Choroid plexus epithelial cell (primary cell): ENCODE measurements around the gene FFAR2.
A peak's percentile ranks its signal among the peaks of the same experiment; 100 is the strongest.
"Not testable (repeated sequence)": the region's sequence is repeated elsewhere in the genome, so short reads cannot be mapped to it uniquely, and the experiment has no call there.

Source experiments
- DNase-seq: peaks from one replicate; pipeline ENCODE4 v3.0.0-alpha.2; 2010; ENCODE audit warnings: low read depth
- H3K4me3 ChIP-seq: 2 replicates; pipeline ENCODE4 v1.5.1; 2011; ENCODE audit warnings: low read depth, mild to moderate bottlenecking, control low read depth, low read length, moderate library complexity
- TF ChIP-seq, protein P1 (sequence below): conservative IDR thresholded peaks from 2 replicates; pipeline ENCODE4 v1.5.1; 2011; ENCODE audit warnings: low read depth, mild to moderate bottlenecking, control low read depth, inconsistent platforms, low read length, moderate library complexity

The FFAR2 gene

DNA sequence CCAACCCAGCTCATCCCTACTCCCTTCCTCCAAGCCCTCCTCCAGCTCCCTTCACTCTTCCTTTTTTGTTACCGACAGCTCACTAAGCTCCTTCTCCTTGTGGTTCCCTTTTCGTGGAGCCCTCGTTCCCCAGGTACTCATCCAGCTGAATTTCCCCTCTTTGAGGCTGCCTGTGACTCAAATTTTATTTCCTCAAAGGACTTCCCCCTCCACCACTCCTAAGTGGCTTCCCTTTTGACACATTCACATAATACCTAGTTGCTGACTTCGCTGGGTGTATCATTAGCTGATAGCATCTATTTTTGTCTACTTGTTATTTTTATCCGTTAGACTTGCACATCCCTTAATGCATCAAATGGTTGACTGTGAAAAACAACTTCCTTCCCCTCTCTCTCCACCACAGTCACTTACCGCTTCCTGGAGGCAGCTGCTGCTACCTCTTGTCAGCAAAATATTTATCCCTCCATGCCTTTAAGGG, 14.5 kb downstream of the FFAR2 start:
- DNase-seq, result no peak
- no peak overlapping the region for H3K4me3 ChIP-seq

DNA sequence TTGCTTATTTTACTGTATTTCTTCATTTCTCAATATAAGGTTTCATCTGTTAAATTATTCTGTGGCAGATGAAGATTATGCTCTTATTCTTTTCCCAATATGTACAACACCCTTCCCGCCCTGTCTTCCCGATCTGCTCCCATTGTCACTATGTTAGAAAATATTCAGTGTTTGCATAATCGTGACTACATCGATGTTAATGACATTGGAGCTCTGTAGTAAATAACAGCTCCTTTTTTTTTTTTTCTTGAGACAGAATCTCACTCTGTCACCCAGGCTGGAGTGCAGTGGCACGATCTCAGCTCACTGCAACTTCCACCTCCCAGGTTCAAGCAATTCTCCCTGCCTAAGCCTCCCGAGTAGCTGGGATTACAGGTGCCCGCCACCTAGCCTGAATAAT, 14.9 kb downstream of the FFAR2 start:
- not testable (repeated sequence) for H3K4me3 ChIP-seq, DNase-seq

More for the DNA sequence above, 14.5 kb downstream of the FFAR2 start:
- TF ChIP-seq, protein P1, sequence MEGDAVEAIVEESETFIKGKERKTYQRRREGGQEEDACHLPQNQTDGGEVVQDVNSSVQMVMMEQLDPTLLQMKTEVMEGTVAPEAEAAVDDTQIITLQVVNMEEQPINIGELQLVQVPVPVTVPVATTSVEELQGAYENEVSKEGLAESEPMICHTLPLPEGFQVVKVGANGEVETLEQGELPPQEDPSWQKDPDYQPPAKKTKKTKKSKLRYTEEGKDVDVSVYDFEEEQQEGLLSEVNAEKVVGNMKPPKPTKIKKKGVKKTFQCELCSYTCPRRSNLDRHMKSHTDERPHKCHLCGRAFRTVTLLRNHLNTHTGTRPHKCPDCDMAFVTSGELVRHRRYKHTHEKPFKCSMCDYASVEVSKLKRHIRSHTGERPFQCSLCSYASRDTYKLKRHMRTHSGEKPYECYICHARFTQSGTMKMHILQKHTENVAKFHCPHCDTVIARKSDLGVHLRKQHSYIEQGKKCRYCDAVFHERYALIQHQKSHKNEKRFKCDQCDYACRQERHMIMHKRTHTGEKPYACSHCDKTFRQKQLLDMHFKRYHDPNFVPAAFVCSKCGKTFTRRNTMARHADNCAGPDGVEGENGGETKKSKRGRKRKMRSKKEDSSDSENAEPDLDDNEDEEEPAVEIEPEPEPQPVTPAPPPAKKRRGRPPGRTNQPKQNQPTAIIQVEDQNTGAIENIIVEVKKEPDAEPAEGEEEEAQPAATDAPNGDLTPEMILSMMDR, result no peak

DNA sequence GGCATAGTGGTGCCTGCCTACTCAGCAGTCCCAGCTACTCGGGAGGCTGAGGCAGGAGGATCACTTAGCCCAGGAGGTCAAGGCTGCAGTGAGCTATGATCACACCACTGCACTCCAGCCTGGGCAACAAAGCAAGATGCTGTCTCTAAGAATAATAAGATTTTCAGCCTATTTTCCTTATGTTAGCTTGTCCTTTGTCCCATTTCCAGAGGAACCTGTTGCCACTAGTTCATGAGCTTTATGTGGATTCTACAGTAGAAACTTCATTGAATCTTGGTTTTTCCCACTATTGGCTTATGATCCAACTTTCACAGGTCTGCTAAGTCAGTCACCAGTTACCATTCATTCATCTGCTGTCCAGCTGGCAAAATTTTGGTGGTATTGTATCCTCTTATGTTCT, 18.2 kb downstream of the FFAR2 start:
- H3K4me3 ChIP-seq, result no peak overlapping the region
- DNase-seq, result no peak
- TF ChIP-seq, protein P1, result no peak

DNA sequence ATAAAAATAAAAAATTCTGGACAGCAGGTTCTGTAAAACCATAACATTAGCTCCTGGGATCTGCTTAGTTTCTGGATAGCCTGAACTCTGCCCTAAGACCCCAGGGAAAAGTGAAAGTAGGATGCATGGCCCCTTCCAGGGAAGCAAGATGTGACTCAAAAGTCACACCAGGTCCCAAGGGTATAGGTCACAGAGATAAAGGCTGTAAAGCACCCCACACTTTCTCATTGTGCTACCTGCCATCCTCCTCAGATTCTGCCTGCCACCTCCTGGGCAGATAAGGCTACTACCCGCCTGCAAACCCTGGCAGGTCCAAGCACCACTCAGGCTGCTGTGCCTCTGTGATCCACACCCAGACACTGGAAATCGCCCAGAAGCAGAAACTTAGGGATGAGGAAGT, 20.6 kb downstream of the FFAR2 start:
- DNase-seq, result peak; percentile 71
- no peak overlapping the region for H3K4me3 ChIP-seq
- TF ChIP-seq, protein P1, result peak; percentile 82

DNA sequence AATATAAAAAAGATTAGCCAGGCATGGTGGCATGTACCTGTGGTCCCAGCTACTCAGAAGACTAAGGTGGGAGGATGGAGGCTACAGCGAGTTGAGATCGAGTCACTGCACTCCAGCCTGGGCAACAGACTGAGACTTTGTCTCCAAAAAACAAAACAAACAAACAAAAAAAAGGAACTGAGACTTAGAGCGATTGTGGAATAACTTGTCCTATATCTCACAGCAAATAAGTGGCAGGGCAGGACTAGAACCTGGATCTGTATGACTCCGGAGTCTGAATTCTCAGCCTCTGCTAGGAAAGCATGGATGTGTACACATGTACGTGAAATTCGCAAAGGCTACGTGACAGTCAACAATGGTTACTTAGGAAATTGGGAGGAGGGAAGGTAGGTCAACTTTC, 22.1 kb downstream of the FFAR2 start:
- H3K4me3 ChIP-seq, result no peak overlapping the region
- no peak for DNase-seq
- TF ChIP-seq, protein P1, result no peak

DNA sequence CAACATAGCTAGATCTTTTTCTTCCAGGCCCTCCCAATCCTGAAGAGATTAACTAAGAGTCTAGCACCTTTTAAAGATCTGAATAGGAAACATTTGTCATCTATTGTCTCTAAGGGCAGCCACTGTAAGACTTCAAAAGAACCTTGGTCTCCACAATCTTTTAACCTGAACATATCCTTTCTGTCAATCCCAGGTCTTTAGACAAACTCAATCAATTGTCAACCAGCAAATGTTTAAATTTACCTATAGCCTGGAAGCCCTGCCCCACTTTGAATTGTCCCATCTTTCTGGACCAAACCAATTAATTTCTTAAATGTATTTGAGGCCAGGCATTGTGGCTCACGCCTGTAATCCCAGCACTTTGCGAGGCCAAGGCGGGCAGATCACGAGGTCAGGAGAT, 23.0 kb downstream of the FFAR2 start:
- H3K4me3 ChIP-seq, DNase-seq: not testable (repeated sequence)

DNA sequence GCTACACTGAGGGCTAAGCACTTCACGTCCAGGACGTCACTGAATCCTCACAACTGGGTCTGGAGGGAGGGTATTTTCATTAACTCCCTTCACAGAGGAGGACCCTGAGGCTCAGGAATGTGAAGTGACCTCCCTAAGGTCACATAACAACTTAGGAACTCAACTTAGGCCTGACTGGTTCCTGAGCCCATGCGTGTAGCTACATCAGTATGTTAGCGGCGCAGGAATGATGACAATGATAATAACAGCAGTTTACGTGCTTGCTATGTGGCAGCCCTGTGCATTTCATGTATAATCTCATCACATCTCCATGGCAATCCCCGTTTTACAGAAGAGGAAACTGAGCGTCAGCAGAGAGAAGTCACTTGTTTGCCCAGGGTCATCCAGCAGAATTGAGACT, 23.9 kb downstream of the FFAR2 start:
- TF ChIP-seq, protein P1, result no peak
- DNase-seq, result no peak
- H3K4me3 ChIP-seq, result no peak overlapping the region

DNA sequence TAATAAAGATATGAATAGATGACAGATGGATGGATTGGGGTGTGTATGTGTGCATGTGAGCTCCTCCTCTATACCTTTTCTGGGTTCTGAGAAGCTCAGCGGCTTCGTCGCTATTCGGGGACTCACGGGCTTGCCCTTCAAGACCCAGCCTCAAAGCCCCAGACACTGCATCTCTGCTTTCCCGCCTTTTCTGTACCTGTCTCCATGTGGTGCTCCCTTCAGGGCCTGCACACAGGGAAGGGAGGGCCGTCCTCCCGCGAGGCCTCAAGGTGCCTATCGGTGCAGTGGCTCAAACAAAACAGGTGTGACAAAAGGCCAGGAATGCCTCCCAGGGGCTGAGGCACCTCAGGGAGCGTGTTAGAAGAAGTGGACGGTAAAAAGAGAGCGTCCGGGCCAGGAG, 26.0 kb downstream of the FFAR2 start:
- TF ChIP-seq, protein P1, result no peak
- H3K4me3 ChIP-seq, result no peak overlapping the region

DNA sequence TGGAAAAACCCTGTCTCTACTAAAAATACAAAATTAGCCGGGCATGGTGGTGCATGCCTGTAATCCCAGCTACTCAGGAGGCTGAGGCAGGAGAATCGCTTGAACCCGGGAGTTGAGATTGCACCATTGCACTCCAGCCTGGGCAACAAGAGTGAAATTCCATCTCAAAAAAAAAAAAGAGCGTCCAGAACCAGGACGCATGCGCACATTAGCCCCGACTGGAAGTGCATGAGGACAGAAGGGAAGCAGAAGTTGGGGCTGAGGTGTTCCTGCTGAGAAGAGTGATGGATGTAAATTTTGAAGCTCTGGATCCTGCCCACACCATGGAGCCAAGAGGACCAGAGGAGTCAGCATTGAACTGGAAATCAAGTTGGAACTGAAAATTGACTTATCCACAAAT, 26.5 kb downstream of the FFAR2 start:
- H3K4me3 ChIP-seq, DNase-seq: not testable (repeated sequence)

More for the DNA sequence above, 26.0 kb downstream of the FFAR2 start:
- DNase-seq, result no peak
